ENCODE results near the gene CHST15.

DNA sequence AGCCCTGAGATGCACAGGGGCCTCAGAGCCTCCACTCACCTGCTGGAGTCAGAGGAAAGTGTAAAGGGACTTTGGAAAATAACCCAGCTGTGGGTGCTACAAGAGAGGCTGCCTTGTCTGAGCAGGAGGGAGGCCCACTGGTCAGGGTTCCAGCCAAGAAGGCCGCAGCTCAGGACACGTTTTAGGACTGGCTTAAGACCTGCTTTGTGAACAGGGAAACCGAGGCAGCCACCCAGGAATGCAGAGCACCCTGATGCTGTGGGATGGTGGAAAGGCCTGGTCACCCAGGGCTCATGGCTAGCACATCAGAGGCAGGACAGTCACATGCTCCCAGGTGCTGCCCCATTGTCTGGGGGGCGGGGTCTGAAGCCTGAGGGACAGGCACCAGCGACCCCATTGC is 38.9 kb upstream of the CHST15 start:
- no peak for TF ChIP-seq POLR2A (IDR thresholded peaks at IDR 0.05; ENCODE audit: low read depth, low read length)
- TF ChIP-seq POLR2AphosphoS5 (IDR thresholded peaks at IDR 0.05; ENCODE audit: low read depth, low read length), result no peak
- TF ChIP-seq TAF1 (IDR thresholded peaks at IDR 0.05; ENCODE audit: low read depth, low read length), result no peak

Measured in GM12891 (cell line).